Endothelial cell (in vitro differentiated cells): ENCODE measurements around the gene BRINP2. TPM values are rescaled to one million over a fixed set of nuclear protein-coding genes. Genes with fewer than 3 reads are reported as not detected.

Experiments
- DNase-seq: peaks from one replicate; pipeline ENCODE4 v3.0.0; 2021; ENCODE audit warnings: low spot score
- H3K27ac Mint-ChIP-seq: one replicate; pipeline ENCODE4 v1.8.0; 2021; ENCODE audit warnings: mixed read lengths, inconsistent platforms; ENCODE audit not compliant: unreplicated experiment
- H3K27me3 Mint-ChIP-seq: one replicate; pipeline ENCODE4 v1.8.0; 2021; ENCODE audit warnings: mild to moderate bottlenecking, moderate library complexity, mixed read lengths, inconsistent platforms; ENCODE audit not compliant: unreplicated experiment
- H3K36me3 Mint-ChIP-seq: one replicate; pipeline ENCODE4 v1.8.0; 2021; ENCODE audit warnings: mild to moderate bottlenecking, low read depth, mixed read lengths, inconsistent platforms; ENCODE audit not compliant: unreplicated experiment
- H3K4me1 Mint-ChIP-seq: one replicate; pipeline ENCODE4 v1.8.0; 2021; ENCODE audit warnings: mild to moderate bottlenecking, mixed read lengths, inconsistent platforms; ENCODE audit not compliant: unreplicated experiment
- H3K4me3 Mint-ChIP-seq: one replicate; pipeline ENCODE4 v1.8.0; 2021; ENCODE audit warnings: mild to moderate bottlenecking, mixed read lengths, inconsistent platforms; ENCODE audit not compliant: unreplicated experiment
- H3K9me3 Mint-ChIP-seq: one replicate; pipeline ENCODE4 v1.8.0; 2021; ENCODE audit warnings: mixed read lengths, inconsistent platforms; ENCODE audit not compliant: unreplicated experiment
- total RNA-seq: library from RNA; stranded (reverse); fragmentation: NEBNext Ultra II Directional; extraction: Animal tissue kit (Norgen Biotek cat#: 25700); gene quantifications from one replicate; pipeline ENCODE4 v1.2.1, GENCODE V29; 2021; ENCODE audit not compliant: unreplicated experiment
- TF ChIP-seq, protein P1 (sequence below): fragments of 200-600 bp; sonication (generic); IDR thresholded peaks from one replicate; pipeline ENCODE4 v1.5.0; 2021; ENCODE audit warnings: antibody characterized with exemption; ENCODE audit not compliant: unreplicated experiment

Gene BRINP2
- total RNA-seq, 1 donor from 2014 or later, result 0.59 TPM

DNA sequence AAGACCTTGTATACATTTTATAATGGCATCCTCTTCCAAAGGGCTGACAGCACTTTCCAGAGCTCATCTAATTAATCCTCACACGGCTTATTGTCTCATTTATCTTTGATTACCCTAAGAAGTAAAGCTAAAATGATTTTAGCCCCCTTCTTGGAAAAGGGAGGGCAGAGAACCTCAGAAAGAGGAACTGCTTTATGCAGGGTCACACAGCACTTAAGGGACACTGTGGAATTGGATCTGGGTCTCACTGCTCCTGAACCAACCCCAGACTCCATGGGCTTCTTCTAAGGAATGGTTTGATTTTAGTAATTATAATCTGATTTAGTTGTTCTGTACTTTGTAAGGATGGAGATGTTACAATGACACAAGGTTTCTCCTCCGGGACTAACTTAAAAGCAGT lies 3.2 kb downstream of the BRINP2 start:
- Mint-ChIP-seq H3K9me3 (no peaks in the 10 kb centered on the region), H3K36me3 (no peaks in the 10 kb centered on the region), H3K27ac (no peak overlapping the region), H3K4me3 (no peak overlapping the region), H3K27me3 (peaks cover 12% of the 10 kb centered on the region), H3K4me1 (no peaks in the 10 kb centered on the region)
- TF ChIP-seq, protein P1, sequence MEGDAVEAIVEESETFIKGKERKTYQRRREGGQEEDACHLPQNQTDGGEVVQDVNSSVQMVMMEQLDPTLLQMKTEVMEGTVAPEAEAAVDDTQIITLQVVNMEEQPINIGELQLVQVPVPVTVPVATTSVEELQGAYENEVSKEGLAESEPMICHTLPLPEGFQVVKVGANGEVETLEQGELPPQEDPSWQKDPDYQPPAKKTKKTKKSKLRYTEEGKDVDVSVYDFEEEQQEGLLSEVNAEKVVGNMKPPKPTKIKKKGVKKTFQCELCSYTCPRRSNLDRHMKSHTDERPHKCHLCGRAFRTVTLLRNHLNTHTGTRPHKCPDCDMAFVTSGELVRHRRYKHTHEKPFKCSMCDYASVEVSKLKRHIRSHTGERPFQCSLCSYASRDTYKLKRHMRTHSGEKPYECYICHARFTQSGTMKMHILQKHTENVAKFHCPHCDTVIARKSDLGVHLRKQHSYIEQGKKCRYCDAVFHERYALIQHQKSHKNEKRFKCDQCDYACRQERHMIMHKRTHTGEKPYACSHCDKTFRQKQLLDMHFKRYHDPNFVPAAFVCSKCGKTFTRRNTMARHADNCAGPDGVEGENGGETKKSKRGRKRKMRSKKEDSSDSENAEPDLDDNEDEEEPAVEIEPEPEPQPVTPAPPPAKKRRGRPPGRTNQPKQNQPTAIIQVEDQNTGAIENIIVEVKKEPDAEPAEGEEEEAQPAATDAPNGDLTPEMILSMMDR, result no peak
- DNase-seq, result no peak

DNA sequence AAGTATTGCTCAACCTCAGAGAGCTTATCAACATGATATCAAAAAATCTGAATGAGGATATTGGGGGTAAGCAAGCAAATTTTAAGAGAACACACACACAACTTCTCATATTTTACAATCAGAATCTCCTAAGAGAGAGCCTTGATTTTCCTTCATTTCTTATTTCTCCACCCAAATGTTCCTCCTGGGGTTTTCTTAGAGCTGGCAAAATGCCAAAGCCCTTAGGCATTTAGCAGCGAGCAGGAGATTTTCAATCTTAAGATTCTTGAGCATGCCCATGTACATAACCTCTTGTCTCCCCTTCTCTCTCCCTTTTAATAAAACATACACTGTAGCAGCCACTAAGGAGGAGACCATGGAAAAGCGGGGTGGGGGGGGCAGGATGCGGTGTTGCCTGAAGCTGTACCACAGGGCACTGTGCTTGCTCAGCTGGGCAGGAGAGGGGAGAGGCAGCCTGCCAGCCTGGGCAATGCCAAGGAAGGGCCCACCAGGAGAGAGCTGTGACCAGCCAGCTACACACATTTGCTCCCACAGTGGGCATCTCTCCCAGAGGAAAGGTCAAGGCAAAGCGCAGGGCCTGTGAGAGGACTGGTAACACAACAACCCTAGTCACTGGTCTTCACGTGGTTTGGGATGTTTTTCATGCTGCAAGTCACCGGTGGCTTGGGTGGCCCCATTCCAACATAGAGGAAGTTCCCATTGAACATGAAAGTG lies 4.3 kb downstream of the BRINP2 start:
- no peak for DNase-seq
- TF ChIP-seq, protein P1, result no peak
- Mint-ChIP-seq H3K36me3 (no peaks in the 10 kb centered on the region), H3K27ac (no peak overlapping the region), H3K4me3 (no peak overlapping the region), H3K4me1 (no peaks in the 10 kb centered on the region), H3K9me3 (no peaks in the 10 kb centered on the region), H3K27me3 (peaks cover 12% of the 10 kb centered on the region)

DNA sequence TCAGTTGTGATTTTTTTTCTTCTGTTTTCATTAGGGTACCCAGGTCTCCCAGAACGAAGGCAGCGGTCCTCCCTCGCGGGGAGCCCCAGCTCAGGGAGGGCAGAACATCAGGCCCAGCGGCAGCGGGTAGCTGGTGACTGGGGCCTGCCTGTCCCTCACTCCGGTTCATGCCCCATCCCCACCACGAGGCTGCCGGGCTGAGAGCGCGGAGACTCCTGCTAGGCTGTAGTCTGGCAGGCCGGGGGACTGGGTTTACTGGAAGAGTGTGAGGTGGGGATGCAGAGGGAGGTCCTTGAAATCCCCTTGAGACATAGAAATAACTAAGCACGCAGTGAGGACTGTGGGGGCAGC lies 10.5 kb downstream of the BRINP2 start:
- DNase-seq, result peak; percentile 15
- Mint-ChIP-seq H3K4me1 (peaks cover 9% of the 10 kb centered on the region), H3K9me3 (no peaks in the 10 kb centered on the region), H3K27me3 (peaks cover 11% of the 10 kb centered on the region), H3K27ac (no peak overlapping the region), H3K4me3 (peak overlapping the region; percentile 49), H3K36me3 (no peaks in the 10 kb centered on the region)
- TF ChIP-seq, protein P1, result no peak

DNA sequence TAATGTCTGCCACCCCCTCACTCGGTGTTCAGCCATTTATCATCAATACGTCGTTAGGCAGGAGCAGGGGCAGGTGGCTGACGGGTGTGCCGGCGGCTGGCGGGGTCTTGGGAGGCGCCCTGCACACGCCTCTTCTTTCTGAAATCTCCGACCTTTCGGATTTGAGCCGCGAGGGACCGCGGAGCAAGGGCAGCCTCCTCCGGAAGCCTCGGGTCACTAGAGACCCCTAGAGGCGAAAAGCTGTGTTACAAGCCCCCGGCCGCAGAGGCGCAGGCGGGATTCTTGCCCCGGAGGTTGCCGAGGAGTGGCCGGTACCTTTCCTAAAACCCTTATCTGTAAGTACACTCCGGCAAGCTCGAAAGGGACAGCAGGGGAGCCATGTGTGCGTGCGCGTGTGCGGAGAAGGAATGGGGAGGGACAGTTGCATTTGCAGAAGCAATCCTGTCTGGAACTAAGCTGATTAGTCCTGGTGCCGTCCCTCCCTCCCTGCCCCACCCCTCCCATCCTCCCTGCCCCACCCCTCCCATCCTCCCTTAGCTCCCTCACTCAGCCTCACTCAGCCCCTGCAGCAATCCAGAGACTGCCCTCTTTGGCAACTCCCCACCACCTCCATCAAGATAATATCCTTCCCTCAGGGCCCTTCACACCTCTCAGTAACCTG lies 11.0 kb downstream of the BRINP2 start:
- Mint-ChIP-seq H3K36me3 (no peaks in the 10 kb centered on the region), H3K27ac (no peak overlapping the region), H3K9me3 (no peaks in the 10 kb centered on the region), H3K27me3 (peaks cover 8% of the 10 kb centered on the region), H3K4me3 (peak overlapping the region; percentile 49), H3K4me1 (peaks cover 9% of the 10 kb centered on the region)
- DNase-seq, result peak; percentile 88
- TF ChIP-seq, protein P1, result peak; percentile 83

DNA sequence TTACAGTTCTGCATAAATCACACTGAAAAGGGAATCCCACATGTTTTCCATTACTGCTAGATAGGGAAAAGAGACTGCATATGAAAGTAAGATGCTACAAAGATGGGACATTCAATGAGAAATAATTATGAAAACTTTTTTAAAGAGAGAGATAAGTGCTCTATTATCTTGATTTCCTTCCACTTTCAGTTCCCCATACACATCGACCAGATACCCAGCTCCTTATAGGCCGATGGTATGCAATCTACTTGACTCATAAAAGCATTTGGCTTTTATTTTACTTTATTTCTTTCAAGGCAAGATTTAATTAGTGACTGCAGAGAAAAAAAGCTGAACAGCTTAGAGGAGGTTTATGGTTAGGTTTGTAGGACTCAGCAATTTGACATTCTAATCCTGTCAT lies 13.1 kb downstream of the BRINP2 start:
- DNase-seq, result no peak
- Mint-ChIP-seq H3K27ac (no peak overlapping the region), H3K36me3 (no peaks in the 10 kb centered on the region), H3K4me1 (peaks cover 9% of the 10 kb centered on the region), H3K9me3 (no peaks in the 10 kb centered on the region), H3K27me3 (peaks cover 5% of the 10 kb centered on the region), H3K4me3 (no peak overlapping the region)
- TF ChIP-seq, protein P1, result no peak
